ENCODE measurements around the gene C2orf81. TPM values are rescaled to one million over a fixed set of nuclear protein-coding genes. Genes with fewer than 3 reads are reported as not detected.

C2orf81 gene
- total RNA-seq, 1 donor = 0.86 TPM

DNA sequence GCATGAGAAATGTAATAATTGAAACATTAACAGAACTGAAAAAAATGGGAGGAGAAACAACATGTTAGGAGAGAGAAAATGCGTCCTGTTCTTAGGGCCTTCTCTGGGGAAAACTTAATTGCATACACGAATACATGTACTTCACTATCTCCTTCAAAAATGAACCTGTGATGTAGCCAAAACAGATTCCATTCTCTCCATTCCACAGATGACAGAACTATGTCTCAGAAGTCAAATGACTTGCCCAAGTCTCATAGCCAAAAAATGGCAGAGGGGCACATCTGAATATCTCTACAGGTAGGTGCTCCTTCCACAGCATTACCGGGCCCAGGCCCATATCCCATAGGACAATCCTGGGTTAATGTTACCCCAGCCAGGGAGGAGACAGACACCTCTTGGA lies 37.4 kb downstream of the C2orf81 start:
- DNase-seq (ENCODE audit: low read depth) = peak; percentile 9
- H3K4me3 ChIP-seq (ENCODE audit: low read depth, low read length) = no peak overlapping the region
- TF ChIP-seq, protein P1, sequence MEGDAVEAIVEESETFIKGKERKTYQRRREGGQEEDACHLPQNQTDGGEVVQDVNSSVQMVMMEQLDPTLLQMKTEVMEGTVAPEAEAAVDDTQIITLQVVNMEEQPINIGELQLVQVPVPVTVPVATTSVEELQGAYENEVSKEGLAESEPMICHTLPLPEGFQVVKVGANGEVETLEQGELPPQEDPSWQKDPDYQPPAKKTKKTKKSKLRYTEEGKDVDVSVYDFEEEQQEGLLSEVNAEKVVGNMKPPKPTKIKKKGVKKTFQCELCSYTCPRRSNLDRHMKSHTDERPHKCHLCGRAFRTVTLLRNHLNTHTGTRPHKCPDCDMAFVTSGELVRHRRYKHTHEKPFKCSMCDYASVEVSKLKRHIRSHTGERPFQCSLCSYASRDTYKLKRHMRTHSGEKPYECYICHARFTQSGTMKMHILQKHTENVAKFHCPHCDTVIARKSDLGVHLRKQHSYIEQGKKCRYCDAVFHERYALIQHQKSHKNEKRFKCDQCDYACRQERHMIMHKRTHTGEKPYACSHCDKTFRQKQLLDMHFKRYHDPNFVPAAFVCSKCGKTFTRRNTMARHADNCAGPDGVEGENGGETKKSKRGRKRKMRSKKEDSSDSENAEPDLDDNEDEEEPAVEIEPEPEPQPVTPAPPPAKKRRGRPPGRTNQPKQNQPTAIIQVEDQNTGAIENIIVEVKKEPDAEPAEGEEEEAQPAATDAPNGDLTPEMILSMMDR (IDR thresholded peaks at IDR 0.05; ENCODE audit: insufficient read depth, low read depth, low read length) = no peak

DNA sequence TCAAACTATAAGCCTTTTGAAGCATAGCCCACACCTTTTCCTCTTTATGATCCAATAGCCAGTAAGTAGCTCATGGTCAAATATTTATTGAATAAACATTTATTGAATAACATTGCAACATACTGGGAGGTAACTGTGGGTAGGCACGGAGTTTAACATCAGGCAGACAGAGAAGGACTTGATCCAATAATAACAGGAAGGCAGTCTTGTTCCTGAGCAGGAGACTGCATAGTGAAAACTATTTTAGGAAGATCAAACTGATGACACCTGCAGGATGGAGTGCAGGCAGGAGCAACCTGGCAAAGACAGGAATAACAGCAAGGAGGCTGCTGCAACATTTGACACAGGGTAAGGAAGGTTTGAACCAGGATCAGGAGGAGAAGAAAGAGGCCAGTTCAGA lies 38.2 kb downstream of the C2orf81 start:
- H3K4me3 ChIP-seq (ENCODE audit: low read depth, low read length) = no peak overlapping the region
- TF ChIP-seq, protein P1 (IDR thresholded peaks at IDR 0.05; ENCODE audit: insufficient read depth, low read depth, low read length) = no peak

DNA sequence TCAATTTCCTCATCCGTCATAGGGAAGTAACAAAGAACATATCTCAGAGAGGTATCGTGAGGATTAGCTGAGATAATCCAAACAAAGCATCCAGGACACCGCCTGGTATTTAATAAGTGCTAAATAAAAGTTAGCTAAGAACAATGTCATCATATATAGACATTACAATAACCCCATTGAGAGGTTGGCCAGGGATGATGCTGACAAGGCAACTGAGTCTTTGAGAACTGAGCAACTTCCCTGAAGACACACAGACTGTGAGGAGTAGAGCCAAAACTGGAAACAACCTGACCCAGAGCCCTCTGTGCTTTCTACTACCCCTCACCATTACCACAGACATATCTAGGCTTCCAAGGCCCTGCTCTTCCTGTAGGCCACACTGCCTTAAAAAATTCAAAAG lies 39.7 kb downstream of the C2orf81 start:
- no peak for DNase-seq (ENCODE audit: low read depth)
- TF ChIP-seq, protein P1 (IDR thresholded peaks at IDR 0.05; ENCODE audit: insufficient read depth, low read depth, low read length) = no peak
- no peak overlapping the region for H3K4me3 ChIP-seq (ENCODE audit: low read depth, low read length)

More for the DNA sequence above, 38.2 kb downstream of the C2orf81 start:
- DNase-seq (ENCODE audit: low read depth) = peak; percentile 49

DNA sequence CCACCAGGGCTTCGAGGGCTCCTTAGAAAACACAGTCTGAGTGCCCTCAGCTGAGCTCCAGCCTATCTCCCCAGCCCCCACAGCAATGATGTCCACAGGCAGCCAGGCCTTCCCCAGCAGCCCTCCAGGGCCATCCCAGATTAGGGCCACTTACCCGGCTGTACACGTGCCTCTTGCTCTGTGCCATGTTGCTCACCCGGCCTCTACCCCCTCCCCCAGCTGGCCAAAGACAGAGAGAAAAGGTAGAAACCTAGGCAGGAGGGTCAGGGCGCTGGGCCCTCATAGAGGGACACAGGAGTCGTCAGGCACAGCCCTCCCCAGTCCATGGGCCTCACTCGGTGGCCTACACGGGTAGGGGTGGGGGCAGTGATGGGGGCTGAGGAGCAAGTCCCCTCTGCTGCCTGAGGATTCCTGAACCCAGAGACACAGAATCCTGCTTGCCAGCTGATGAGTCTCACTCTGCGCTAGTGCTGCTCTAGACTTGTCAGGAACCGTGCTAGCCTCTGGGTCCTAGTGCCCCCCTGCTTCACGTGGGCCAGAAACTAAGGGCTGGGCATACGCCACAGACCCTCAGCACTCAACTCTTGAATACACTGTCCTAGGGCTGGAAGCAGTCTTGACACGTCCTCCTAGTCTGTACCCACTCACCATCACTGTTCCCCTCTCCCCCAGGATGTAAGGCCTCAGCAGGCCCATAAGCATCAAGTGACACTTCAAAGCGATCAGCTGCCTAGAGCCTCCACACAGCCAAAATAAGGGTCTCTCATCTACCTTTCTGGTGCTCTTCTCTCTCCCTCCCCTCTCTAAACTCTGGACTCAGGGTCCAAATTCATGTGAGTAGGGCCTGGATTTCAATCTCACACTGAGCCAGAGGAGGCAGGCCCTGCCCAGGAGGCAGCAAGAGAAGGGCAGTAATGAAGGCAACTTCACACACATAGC lies 41.3 kb downstream of the C2orf81 start, which contains the start of gene DCTN1:
Gene DCTN1 (minus strand): TSS at position 461 of the 939 bp plus-strand sequence. CDS start 274 bp downstream, at position 187.
- TF ChIP-seq, protein P1 (IDR thresholded peaks at IDR 0.05; ENCODE audit: insufficient read depth, low read depth, low read length) = no peak
- peak; percentile 66 for DNase-seq (ENCODE audit: low read depth)
- peak within 1 kb of the TSS; percentile 65 for H3K4me3 ChIP-seq (ENCODE audit: low read depth, low read length)

DNA sequence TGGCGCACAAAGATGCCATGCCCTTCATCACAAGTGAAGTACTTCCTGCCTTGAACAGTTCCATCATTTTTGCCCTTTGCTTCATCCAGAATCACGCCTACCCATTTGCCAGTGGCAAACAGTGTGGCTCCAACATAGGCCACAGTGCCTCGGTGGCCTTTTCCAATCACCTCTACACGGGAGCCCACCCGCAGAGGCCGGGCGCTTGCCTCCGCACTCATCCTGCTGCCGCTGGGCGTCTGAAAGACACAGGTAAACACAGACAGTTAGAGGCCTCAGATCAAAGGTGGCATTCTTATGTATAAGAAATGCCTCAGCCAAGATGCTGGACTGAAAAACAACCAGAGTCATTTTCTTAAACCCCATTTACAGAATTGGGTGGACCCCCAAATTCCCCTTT lies 43.4 kb downstream of the C2orf81 start:
- DNase-seq (ENCODE audit: low read depth) = no peak
- TF ChIP-seq, protein P1 (IDR thresholded peaks at IDR 0.05; ENCODE audit: insufficient read depth, low read depth, low read length) = no peak
- no peak overlapping the region for H3K4me3 ChIP-seq (ENCODE audit: low read depth, low read length)

DNA sequence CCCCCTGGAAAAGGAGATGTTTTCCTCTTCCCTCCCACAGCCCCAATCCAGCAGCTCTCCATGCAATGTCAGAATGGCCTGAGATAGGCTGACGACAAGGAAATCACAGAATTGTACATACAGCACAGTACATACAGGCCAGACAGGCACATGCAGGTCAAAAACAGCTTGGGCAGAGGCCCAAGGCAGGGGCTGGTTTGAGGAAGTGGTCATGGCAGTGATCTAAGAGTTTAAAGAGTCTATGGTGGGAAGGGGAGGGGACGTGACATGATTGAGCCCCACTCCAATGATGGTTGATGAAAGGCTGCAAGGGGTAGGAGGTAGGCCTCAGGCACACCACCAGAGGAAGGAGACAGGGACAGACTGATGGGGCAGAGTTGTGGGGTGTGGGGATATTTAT lies 45.6 kb downstream of the C2orf81 start:
- DNase-seq (ENCODE audit: low read depth) = no peak
- TF ChIP-seq, protein P1 (IDR thresholded peaks at IDR 0.05; ENCODE audit: insufficient read depth, low read depth, low read length) = no peak
- no peak overlapping the region for H3K4me3 ChIP-seq (ENCODE audit: low read depth, low read length)

Data from fibroblast of villous mesenchyme (primary cell).